Endodermal cell (in vitro differentiated cells): ENCODE measurements around the gene NT5DC1. TPM values are rescaled to one million over a fixed set of nuclear protein-coding genes. Genes with fewer than 3 reads are reported as not detected.

Experiments used
- DNase-seq: peaks from one replicate; pipeline ENCODE4 v3.0.0-alpha.2; 2017
- H3K27ac ChIP-seq: 2 replicates; pipeline ENCODE4 v1.5.1; 2013; ENCODE audit warnings: mild to moderate bottlenecking, low read depth, low read length, moderate library complexity
- H3K27me3 ChIP-seq: 2 replicates; pipeline ENCODE4 v1.6.1; 2013; ENCODE audit warnings: mild to moderate bottlenecking, low read length, moderate library complexity; ENCODE audit not compliant: insufficient read depth, control insufficient read depth, poor library complexity, severe bottlenecking
- H3K36me3 ChIP-seq: 2 replicates; pipeline ENCODE4 v1.7.0; 2013; ENCODE audit warnings: mild to moderate bottlenecking, low read length, moderate library complexity; ENCODE audit not compliant: control insufficient read depth, insufficient read depth
- H3K4me1 ChIP-seq: one replicate; pipeline ENCODE4 v1.7.0; 2013; ENCODE audit warnings: low read length; ENCODE audit not compliant: control insufficient read depth, insufficient read depth
- H3K4me3 ChIP-seq: 2 replicates; pipeline ENCODE4 v1.5.1; 2013; ENCODE audit warnings: mild to moderate bottlenecking, low read length, moderate library complexity
- H3K9ac ChIP-seq: 2 replicates; pipeline ENCODE4 v1.6.1; 2013; ENCODE audit warnings: mild to moderate bottlenecking, low read length, moderate library complexity; ENCODE audit not compliant: poor library complexity, severe bottlenecking; ENCODE audit errors: extremely low read depth
- H3K9me3 ChIP-seq: 2 replicates; pipeline ENCODE4 v1.6.1; 2013; ENCODE audit warnings: mild to moderate bottlenecking, low read length, moderate library complexity; ENCODE audit not compliant: control insufficient read depth
- H3K27ac Mint-ChIP-seq: 2 replicates; pipeline ENCODE4 v1.8.0; 2020; ENCODE audit warnings: mixed read lengths
- H3K27me3 Mint-ChIP-seq: 2 replicates; pipeline ENCODE4 v1.8.0; 2021; ENCODE audit warnings: mild to moderate bottlenecking, mixed read lengths; ENCODE audit not compliant: insufficient read depth
- H3K36me3 Mint-ChIP-seq: 2 replicates; pipeline ENCODE4 v1.8.0; 2020; ENCODE audit warnings: low read depth, mixed read lengths
- H3K4me1 Mint-ChIP-seq: 2 replicates; pipeline ENCODE4 v1.8.0; 2020; ENCODE audit warnings: mixed read lengths
- H3K4me3 Mint-ChIP-seq: 2 replicates; pipeline ENCODE4 v1.8.0; 2020; ENCODE audit warnings: mild to moderate bottlenecking, moderate library complexity, mixed read lengths
- H3K9me3 Mint-ChIP-seq: 2 replicates; pipeline ENCODE4 v1.8.0; 2020; ENCODE audit warnings: mild to moderate bottlenecking, mixed read lengths
- WGBS, 2 experiments: methylation state at CpG; one replicate each; pipeline versions ENCODE4 v1.1.5 to v1.1.7; 2013; ENCODE audit warnings: missing lambda C conversion rate in 2 of 2, mixed read lengths in 1 of 2; ENCODE audit not compliant: insufficient coverage in 1 of 2, insufficient read length in 1 of 2; 5-methylcytosine and 5-hydroxymethylcytosine counted together
- total RNA-seq, 2 donors: library from RNA; stranded (reverse); fragmentation: NEBNext Ultra II Directional in 1 of 2; extraction: Animal tissue kit (Norgen Biotek cat#: 25700) in 1 of 2; gene quantifications; 2 replicates in 1 of 2; 3 replicates in 1 of 2; pipeline ENCODE4 v1.2.1, GENCODE V29; 2021
- TF ChIP-seq, protein P1 (sequence below): fragments of 200-600 bp; sonication (generic); conservative IDR thresholded peaks from 2 replicates; pipeline ENCODE4 v1.5.0; 2021; ENCODE audit warnings: antibody characterized with exemption, mild to moderate bottlenecking

Gene NT5DC1
- total RNA-seq, 2 donors from 2014 or later, result 83.0 to 136 TPM

DNA sequence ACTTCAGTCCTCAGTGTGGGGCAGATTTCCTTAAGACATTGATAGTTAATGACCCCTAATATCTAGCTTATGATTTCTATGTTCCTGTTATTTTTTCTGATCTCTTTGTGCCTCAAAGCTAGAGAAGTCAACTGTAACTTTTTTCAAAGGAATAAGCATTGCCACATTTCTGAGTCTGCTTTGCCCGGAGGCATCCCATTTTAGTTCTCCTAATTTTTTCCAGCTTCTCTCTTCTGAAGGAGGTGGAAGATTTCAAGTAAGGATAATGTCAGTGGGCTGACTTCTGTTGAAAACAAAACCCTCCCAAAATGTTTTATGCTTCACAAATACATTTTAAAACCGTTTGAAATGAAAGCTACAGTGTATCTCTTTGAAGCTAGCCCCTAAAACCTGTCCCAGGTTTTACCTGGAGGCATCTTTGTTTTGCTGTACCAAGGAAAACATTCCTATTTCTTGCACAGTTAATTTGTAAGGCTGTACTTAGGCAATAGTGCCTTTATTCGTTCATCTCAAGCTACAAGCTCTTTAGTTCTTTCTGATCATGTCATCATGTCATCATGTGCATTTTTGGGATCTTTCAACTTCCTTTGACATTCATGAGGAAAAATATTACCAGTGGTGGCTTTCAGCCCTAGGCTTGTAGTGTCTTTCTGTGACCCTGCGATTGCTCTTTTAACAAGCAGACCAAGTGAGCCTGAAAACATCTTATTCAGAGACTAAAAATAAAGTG lies 107.6 kb downstream of the NT5DC1 start:
- H3K27ac ChIP-seq, result no peak overlapping the region
- H3K4me1 ChIP-seq, result no peaks in the 10 kb centered on the region
- peaks cover 10% of the 10 kb centered on the region for H3K4me1 Mint-ChIP-seq
- no peaks in the 10 kb centered on the region for H3K9me3 ChIP-seq
- H3K4me3 Mint-ChIP-seq, result no peak overlapping the region
- no peak overlapping the region for H3K4me3 ChIP-seq
- H3K36me3 Mint-ChIP-seq, result no peaks in the 10 kb centered on the region
- WGBS, 2 experiments, result 76 to 89% methylated on average over 2 to 4 of the region's 4 CpGs
- peaks cover 13% of the 10 kb centered on the region for H3K36me3 ChIP-seq
- no peaks in the 10 kb centered on the region for H3K27me3 Mint-ChIP-seq
- TF ChIP-seq, protein P1, sequence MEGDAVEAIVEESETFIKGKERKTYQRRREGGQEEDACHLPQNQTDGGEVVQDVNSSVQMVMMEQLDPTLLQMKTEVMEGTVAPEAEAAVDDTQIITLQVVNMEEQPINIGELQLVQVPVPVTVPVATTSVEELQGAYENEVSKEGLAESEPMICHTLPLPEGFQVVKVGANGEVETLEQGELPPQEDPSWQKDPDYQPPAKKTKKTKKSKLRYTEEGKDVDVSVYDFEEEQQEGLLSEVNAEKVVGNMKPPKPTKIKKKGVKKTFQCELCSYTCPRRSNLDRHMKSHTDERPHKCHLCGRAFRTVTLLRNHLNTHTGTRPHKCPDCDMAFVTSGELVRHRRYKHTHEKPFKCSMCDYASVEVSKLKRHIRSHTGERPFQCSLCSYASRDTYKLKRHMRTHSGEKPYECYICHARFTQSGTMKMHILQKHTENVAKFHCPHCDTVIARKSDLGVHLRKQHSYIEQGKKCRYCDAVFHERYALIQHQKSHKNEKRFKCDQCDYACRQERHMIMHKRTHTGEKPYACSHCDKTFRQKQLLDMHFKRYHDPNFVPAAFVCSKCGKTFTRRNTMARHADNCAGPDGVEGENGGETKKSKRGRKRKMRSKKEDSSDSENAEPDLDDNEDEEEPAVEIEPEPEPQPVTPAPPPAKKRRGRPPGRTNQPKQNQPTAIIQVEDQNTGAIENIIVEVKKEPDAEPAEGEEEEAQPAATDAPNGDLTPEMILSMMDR, result no peak
- DNase-seq, result no peak
- H3K27me3 ChIP-seq, result no peaks in the 10 kb centered on the region
- no peak overlapping the region for H3K9ac ChIP-seq
- no peaks in the 10 kb centered on the region for H3K9me3 Mint-ChIP-seq
- H3K27ac Mint-ChIP-seq, result no peak overlapping the region

- Histone ChIP-seq H3K4me3 (no peak overlapping the region), H3K27me3 (no peaks in the 10 kb centered on the region), H3K4me1 (no peaks in the 10 kb centered on the region), H3K27ac (no peak overlapping the region), H3K9me3 (no peaks in the 10 kb centered on the region), H3K36me3 (peaks cover 20% of the 10 kb centered on the region), H3K9ac (no peak overlapping the region)
- no peaks in the 10 kb centered on the region for H3K27me3 Mint-ChIP-seq
- H3K9me3 Mint-ChIP-seq, result no peaks in the 10 kb centered on the region
- H3K4me1 Mint-ChIP-seq, result peaks cover 8% of the 10 kb centered on the region
- no peaks in the 10 kb centered on the region for H3K36me3 Mint-ChIP-seq
- H3K4me3 Mint-ChIP-seq, result no peak overlapping the region
- H3K27ac Mint-ChIP-seq, result no peak overlapping the region
- TF ChIP-seq, protein P1, result no peak
- no peak for DNase-seq
- 88 to 93% methylated on average over 3 to 5 of the region's 5 CpGs for WGBS, 2 experiments
These were observed 109.7 kb downstream of the NT5DC1 start for GRCh38 chr6:116210316-116210715.

DNA sequence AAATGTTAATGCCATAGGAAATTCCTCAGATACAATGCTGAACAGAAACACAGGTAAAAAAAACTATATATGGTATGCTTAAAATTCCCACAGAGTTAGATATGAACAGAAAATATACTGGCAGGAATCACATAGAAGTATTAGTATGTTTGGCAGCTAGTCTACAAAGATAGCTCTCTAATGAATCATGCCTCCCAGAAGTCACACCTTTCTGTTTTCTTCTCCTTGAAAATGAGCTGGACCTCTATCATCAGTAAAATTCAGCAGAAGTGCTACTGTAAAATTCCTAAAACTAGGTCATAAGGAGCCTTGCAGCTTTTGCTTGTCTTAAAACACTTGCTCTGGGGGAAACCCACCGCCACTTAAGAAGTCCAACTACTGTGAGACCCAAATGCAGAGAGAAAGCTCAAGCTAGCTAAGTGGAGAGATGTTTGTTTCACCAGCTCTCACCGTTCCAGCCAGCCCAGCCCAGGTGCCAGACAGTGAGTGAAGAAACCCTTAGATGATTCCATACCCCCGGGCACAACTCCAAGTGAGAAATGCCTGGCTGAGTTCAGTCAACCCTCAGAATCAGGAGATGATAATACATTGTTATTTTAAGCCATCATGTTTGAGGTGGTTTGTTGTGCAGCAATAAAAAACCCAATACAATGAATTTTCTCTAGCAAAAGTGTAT lies 110.2 kb downstream of the NT5DC1 start:
- Mint-ChIP-seq H3K36me3 (no peaks in the 10 kb centered on the region), H3K4me3 (no peak overlapping the region), H3K27ac (peak overlapping the region; percentile 86), H3K27me3 (no peaks in the 10 kb centered on the region), H3K4me1 (peaks cover 8% of the 10 kb centered on the region), H3K9me3 (no peaks in the 10 kb centered on the region)
- H3K27me3 ChIP-seq, result no peaks in the 10 kb centered on the region
- H3K9ac ChIP-seq, result no peak overlapping the region
- H3K36me3 ChIP-seq, result peaks cover 18% of the 10 kb centered on the region
- WGBS, 2 experiments, result 78 to 79% methylated on average over 2 to 3 of the region's 3 CpGs
- peak; percentile 77 for DNase-seq
- no peak overlapping the region for H3K27ac ChIP-seq
- no peaks in the 10 kb centered on the region for H3K4me1 ChIP-seq
- no peak overlapping the region for H3K4me3 ChIP-seq
- no peaks in the 10 kb centered on the region for H3K9me3 ChIP-seq
- TF ChIP-seq, protein P1, result no peak
